H1 (cell line): ENCODE results near the gene EVC2. TPM values are rescaled to one million over a fixed set of nuclear protein-coding genes. Genes with fewer than 3 reads are reported as not detected.

Source experiments
- ATF3 ChIP-seq: IDR thresholded peaks from 2 replicates; pipeline ENCODE4 v1.6.1; 2011; ENCODE audit warnings: low read depth, mild to moderate bottlenecking, low read length; ENCODE audit not compliant: insufficient read depth
- FOSL1 ChIP-seq: IDR thresholded peaks from 2 replicates; pipeline ENCODE4 v1.6.1; 2011; ENCODE audit warnings: mild to moderate bottlenecking, low read depth, low read length, moderate library complexity; ENCODE audit not compliant: insufficient read depth
- NANOG ChIP-seq: IDR thresholded peaks from 2 replicates; pipeline ENCODE4 v1.6.1; 2011; ENCODE audit warnings: low read length, low read depth, mild to moderate bottlenecking, inconsistent platforms; ENCODE audit not compliant: insufficient read depth, poor library complexity, severe bottlenecking
- polyA plus RNA-seq, 7 experiments: library from polyadenylated mRNA; depleted of rRNA in 3 of 7; stranded (reverse) in 5 of 7; unstranded in 2 of 7; fragments of >200 nt in 5 of 7; fragments of 200-250 nt in 2 of 7; gene quantifications; 1 replicate in 5 of 7; 2 replicates in 1 of 7; 4 replicates in 1 of 7; pipeline versions ENCODE4 v1.2.1 to v1.2.3, GENCODE V29; 2011 to 2013; ENCODE audit warnings: missing spikeins in 2 of 7, mixed read lengths in 2 of 7
- total RNA-seq: library from RNA; stranded (reverse); fragmentation: NEBNext Ultra II Directional; extraction: Animal tissue kit (Norgen Biotek cat#: 25700); gene quantifications from 2 replicates; pipeline ENCODE4 v1.2.1, GENCODE V29; 2021

Gene EVC2
- total and polyA plus RNA-seq, 2 of the 8 experiments (the other 6 are each of a cell fraction or from before 2014, with no cell fraction given): 0.73 to 5.9 TPM

GRCh38 chr4:5588046-5588445, 120.3 kb downstream of the EVC2 start (continued):
- TF ChIP-seq FOSL1 (no peak), NANOG (no peak), ATF3 (no peak)
- TF ChIP-seq, all 59 proteins: peak for 0
